Esophagus muscularis mucosa (tissue), 4 donors: ENCODE measurements around the gene CAMKK2. TPM values are rescaled to one million over a fixed set of nuclear protein-coding genes. Genes with fewer than 3 reads are reported as not detected.

ENCODE experiments used
- DNase-seq: peaks from one replicate; pipeline ENCODE4 v3.0.0-alpha.2; 2017; ENCODE audit errors: extremely low spot score
- H3K27ac ChIP-seq, 4 donors: fragments of 200-600 bp; sonication (generic); replicated peaks in 1 of 4; 1 replicate in 3 of 4; 2 replicates in 1 of 4; pipeline ENCODE4 v1.5.1; 2016 to 2019; ENCODE audit warnings: mild to moderate bottlenecking in 1 of 4
- H3K27me3 ChIP-seq, 4 donors: fragments of 200-600 bp; sonication (generic); one replicate each; pipeline versions ENCODE4 v1.5.1 to v1.6.0; 2016 to 2019
- H3K36me3 ChIP-seq, 4 donors: fragments of 200-600 bp; sonication (generic); one replicate each; pipeline ENCODE4 v1.5.1; 2016 to 2019
- H3K4me1 ChIP-seq, 4 donors: fragments of 200-600 bp; sonication (generic); one replicate each; pipeline ENCODE4 v1.5.1; 2016 to 2019
- H3K4me3 ChIP-seq, 4 donors: fragments of 200-600 bp; sonication (generic); 1 replicate in 2 of 4; 2 replicates in 2 of 4; pipeline ENCODE4 v1.5.1; 2016 to 2019; ENCODE audit warnings: mild to moderate bottlenecking in 4 of 4, moderate library complexity in 1 of 4
- H3K9me3 ChIP-seq, 4 donors: fragments of 200-600 bp; sonication (generic); 1 replicate in 3 of 4; 2 replicates in 1 of 4; pipeline ENCODE4 v1.5.1; 2016 to 2019
- EP300 ChIP-seq: sonication (generic); formaldehyde crosslinking; IDR thresholded peaks from one replicate; pipeline ENCODE4 v1.6.1; 2017; ENCODE audit warnings: antibody characterized with exemption
- POLR2A ChIP-seq: fragments of 450-650 bp; IDR thresholded peaks from one replicate; pipeline ENCODE4 v1.6.1; 2017; ENCODE audit warnings: antibody characterized with exemption, moderate library complexity, mild to moderate bottlenecking, low read depth
- POLR2AphosphoS5 ChIP-seq, 2 donors: sonication (generic); formaldehyde crosslinking; IDR thresholded peaks; one replicate each; pipeline ENCODE4 v1.6.1; 2017; ENCODE audit warnings: antibody characterized with exemption in 2 of 2
- WGBS: methylation state at CpG from one replicate; pipeline ENCODE4 v1.1.5; 2018; 5-methylcytosine and 5-hydroxymethylcytosine counted together
- intact Hi-C: fragments of 100-400 bp; cut with DNase I; formaldehyde crosslinking; loops from one replicate; pipeline ENCODE4 v1.15.1; 2023
- total RNA-seq, 4 donors: library from RNA; depleted of rRNA; stranded (reverse); fragments of >200 nt; gene quantifications; one replicate each; pipeline versions ENCODE4 v1.1.0 to v1.2.1, GENCODE V29; 2016
- TF ChIP-seq, protein P1 (sequence below), 3 experiments: fragments of 200-600 bp in 2 of 3; fragments of 450-650 bp in 1 of 3; sonication (generic) in 2 of 3; IDR thresholded peaks; one replicate each; pipeline ENCODE4 v1.5.1; 2017 to 2019; ENCODE audit warnings: antibody characterized with exemption in 3 of 3, mild to moderate bottlenecking in 2 of 3, moderate library complexity in 1 of 3

Gene CAMKK2
- total RNA-seq, 4 donors from 2014 or later = 23.9 to 45.0 (median 37.4) TPM

DNA sequence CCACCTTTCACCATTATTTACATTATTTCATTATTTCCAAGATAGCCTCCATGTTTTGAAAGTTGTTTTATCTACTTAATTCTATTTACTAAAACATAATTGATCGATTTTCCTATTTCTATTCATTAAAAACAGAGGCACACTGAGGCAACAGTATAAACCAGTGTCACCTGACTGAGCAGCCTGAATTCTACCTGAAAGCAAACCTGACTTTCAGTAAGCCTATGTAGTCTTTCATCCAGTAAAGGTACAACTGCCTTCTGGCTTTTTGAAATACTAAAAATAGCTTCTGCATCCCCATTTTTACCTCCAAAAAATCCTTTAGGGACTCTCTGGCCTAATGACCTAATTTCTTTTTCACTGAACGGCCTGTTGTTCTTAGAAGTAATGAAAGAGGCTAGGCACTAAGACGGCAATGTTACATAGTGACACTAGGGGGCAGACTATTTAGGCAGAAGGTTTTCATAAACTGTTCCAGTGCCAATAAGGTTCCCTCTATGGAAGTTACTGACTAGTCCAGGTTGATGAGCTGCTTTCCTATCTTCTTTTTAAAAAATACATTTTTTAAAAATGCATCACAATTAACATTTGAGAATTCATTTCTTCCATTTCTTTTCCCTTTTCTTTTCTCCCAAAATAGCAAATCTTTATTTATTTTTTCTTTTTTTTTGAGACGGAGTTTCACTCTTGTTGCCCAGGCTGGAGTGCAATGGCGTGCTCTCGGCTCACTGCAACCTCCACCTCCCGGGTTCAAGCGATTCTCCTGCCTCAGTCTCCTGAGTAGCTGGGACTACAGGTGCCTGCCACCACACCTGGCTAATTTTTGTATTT lies 38.2 kb upstream of the CAMKK2 start:
- Histone ChIP-seq H3K36me3 (peaks cover 14 to 83% (median 76%) of the 10 kb centered on the region in 4 donors), H3K9me3 (no peaks in the 10 kb centered on the region), H3K27ac (no peak overlapping the region), H3K27me3 (no peaks in the 10 kb centered on the region), H3K4me1 (peaks cover 0 to 5% (median 3%) of the 10 kb centered on the region in 4 donors), H3K4me3 (no peak overlapping the region)
- intact Hi-C loops = loop anchor here (1.0 kb wide), 1 partner anchor 109 kb away; no protein-coding TSS in a partner anchor
- TF ChIP-seq, protein P1, sequence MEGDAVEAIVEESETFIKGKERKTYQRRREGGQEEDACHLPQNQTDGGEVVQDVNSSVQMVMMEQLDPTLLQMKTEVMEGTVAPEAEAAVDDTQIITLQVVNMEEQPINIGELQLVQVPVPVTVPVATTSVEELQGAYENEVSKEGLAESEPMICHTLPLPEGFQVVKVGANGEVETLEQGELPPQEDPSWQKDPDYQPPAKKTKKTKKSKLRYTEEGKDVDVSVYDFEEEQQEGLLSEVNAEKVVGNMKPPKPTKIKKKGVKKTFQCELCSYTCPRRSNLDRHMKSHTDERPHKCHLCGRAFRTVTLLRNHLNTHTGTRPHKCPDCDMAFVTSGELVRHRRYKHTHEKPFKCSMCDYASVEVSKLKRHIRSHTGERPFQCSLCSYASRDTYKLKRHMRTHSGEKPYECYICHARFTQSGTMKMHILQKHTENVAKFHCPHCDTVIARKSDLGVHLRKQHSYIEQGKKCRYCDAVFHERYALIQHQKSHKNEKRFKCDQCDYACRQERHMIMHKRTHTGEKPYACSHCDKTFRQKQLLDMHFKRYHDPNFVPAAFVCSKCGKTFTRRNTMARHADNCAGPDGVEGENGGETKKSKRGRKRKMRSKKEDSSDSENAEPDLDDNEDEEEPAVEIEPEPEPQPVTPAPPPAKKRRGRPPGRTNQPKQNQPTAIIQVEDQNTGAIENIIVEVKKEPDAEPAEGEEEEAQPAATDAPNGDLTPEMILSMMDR (IDR thresholded peaks at IDR 0.05) = peak; percentile 87 to 91 (median 87)
- TF ChIP-seq POLR2AphosphoS5 (IDR thresholded peaks at IDR 0.05) = no peak
- TF ChIP-seq EP300 = no peak
- TF ChIP-seq POLR2A = no peak
- DNase-seq = no peak
- WGBS = 59% methylated on average over 8 of the region's 8 CpGs

DNA sequence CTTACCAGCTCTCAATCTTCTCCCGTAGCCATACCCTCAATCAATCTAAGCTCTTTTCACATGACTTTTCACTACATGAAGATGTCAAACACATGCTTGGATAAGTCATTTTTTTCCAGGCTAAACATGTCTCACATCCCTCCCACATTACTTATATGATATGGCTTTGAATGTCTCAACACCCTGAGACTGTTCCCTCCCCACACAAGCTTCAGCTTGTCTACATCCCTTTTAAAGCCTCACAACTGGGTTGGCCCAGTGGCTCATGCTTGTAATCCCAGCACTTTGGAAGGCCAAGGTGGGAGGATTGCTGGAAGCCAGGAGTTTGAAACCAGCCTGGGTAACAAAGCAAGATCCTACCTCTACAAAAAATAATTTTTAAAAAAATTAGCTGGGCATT lies 37.2 kb upstream of the CAMKK2 start:
- Histone ChIP-seq H3K4me1 (peaks cover 0 to 5% (median 3%) of the 10 kb centered on the region in 4 donors), H3K9me3 (no peaks in the 10 kb centered on the region), H3K27ac (no peak overlapping the region), H3K4me3 (no peak overlapping the region), H3K27me3 (no peaks in the 10 kb centered on the region), H3K36me3 (peaks cover 17 to 89% (median 81%) of the 10 kb centered on the region in 4 donors)
- WGBS = 84% methylated on average over 1 of the region's 1 CpG
- TF ChIP-seq EP300 (no peak), POLR2AphosphoS5 (IDR thresholded peaks at IDR 0.05) (no peak), POLR2A (no peak)
- TF ChIP-seq, protein P1 (IDR thresholded peaks at IDR 0.05) = no peak
- intact Hi-C loops = loop anchor here (1.0 kb wide), 1 partner anchor 110 kb away; no protein-coding TSS in a partner anchor
- DNase-seq = no peak

DNA sequence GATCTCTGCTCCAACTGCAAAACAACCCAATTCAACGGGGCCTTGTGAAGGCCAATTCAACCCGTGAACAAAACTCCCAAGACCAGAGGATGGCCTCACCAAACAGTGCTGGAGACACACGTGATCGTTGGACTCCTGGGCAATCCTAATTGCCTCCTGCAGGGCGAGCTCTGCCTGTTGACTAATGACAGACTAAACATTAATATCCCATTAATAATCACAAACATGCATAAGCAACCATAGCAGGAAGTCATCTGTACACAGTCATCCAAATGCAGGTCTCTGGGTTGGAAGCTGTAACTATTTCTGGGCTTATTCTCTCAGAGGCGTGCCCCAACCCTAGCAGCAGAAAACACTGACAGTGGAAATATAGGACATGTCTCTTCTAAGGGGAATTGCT lies 34.7 kb upstream of the CAMKK2 start:
- Histone ChIP-seq H3K36me3 (peaks cover 33 to 98% (median 90%) of the 10 kb centered on the region in 4 donors), H3K27me3 (no peaks in the 10 kb centered on the region), H3K4me1 (peaks cover 2 to 17% (median 3%) of the 10 kb centered on the region in 4 donors), H3K9me3 (no peaks in the 10 kb centered on the region), H3K4me3 (no peak overlapping the region), H3K27ac (no peak overlapping the region)
- no peak for TF ChIP-seq POLR2AphosphoS5 (IDR thresholded peaks at IDR 0.05)
- no peak for TF ChIP-seq EP300
- TF ChIP-seq POLR2A = no peak
- TF ChIP-seq, protein P1 (IDR thresholded peaks at IDR 0.05) = no peak
- WGBS = 76% methylated on average over 6 of the region's 6 CpGs
- intact Hi-C loops = no loop called here
- DNase-seq = no peak

DNA sequence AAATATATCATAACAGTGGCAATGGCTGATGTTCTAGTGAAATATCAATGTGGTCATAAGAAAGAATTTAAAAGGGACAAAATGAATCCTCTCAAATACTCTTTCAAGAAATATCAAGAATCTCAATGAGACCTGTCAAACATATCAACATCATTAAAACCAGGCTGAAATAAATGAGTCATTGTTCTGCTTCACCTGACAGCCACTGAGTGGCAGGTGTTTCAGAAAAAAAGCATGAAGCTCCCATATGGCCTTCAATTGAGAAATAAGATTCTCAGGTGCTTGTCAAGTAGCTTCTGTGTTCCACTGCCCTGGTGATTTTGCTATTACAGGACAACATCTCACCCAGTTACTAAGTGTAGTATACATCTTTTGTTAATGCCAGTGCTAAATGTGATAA lies 34.2 kb upstream of the CAMKK2 start:
- peaks cover 2 to 17% (median 3%) of the 10 kb centered on the region in 4 donors for H3K4me1 ChIP-seq
- H3K9me3 ChIP-seq = no peaks in the 10 kb centered on the region
- DNase-seq = no peak
- intact Hi-C loops = no loop called here
- H3K27me3 ChIP-seq = no peaks in the 10 kb centered on the region
- peaks cover 38 to 100% (median 92%) of the 10 kb centered on the region in 4 donors for H3K36me3 ChIP-seq
- no peak overlapping the region for H3K4me3 ChIP-seq
- no peak overlapping the region for H3K27ac ChIP-seq
- TF ChIP-seq, protein P1 (IDR thresholded peaks at IDR 0.05) = no peak
- no peak for TF ChIP-seq EP300
- TF ChIP-seq POLR2A = no peak
- no peak for TF ChIP-seq POLR2AphosphoS5 (IDR thresholded peaks at IDR 0.05)
